ENCODE results near the gene KIZ.

GRCh38 chr20:21241406-21241805, 115.5 kb downstream of the KIZ start:
- TF ChIP-seq EZH2 (IDR thresholded peaks at IDR 0.05): no peak
- no peak for TF ChIP-seq POLR2AphosphoS5 (IDR thresholded peaks at IDR 0.05; ENCODE audit: borderline replicate concordance, low read depth, low read length)
- no peak for TF ChIP-seq FOXP2 (optimal IDR thresholded peaks at IDR 0.05; ENCODE audit: control extremely low read depth, extremely low read length, insufficient read depth)

All from SK-N-MC (cell line).